HG02938 (cell line): ENCODE results near the gene ZMIZ1.
"Not testable (repeated sequence)": the region's sequence is repeated elsewhere in the genome, so short reads cannot be mapped to it uniquely, and the experiment has no call there.

Experiments
- ATAC-seq: cut with Tn5 transposase; IDR thresholded peaks from one replicate; pipeline ENCODE4 v1.9.1; 2021; ENCODE audit warnings: mild to moderate bottlenecking, moderate library complexity; ENCODE audit not compliant: unreplicated experiment

Gene ZMIZ1

DNA sequence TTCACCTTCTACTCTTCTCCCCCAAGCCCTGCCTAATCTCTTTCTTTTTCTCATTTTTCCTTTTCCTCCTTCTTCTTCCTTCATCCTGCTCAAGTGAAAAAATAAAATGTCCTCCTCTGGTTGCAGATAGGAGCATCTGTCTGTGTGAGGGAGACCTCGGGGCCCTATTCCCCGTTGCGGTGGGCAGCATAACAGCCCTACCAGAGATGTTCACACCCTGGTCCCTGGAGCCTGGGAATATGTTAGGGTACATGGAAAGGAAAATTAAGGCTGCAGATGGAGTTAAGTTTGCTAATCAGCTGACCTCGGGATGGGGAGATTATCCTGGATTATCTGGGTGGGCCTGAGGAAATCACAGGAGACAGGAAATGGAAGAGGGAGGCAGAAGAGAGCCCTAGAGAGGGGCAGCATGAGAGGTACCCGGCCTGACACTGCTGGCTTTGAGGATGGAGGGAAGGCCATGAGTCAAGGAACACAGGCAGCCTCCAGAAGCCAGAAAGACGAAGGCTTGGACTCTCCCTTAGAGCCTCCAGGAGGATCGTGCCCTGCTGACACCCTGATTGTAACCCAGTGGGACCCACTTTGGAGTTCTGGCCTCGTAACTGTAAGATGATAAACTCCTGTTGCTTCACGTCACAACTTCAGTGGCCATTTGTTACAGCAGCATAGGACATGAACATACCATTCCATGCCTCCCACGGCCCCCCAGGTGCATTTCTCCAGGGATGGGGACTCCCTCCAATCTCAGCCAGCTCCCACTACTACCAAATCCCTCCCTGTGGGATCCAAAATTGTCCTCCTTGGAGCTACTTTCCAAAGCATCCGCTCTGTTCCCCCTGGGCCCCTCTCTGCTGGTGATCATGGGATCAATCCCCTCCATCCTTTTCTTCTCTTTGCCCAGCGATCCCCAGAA is 39.0 kb upstream of the ZMIZ1 start:
- no peak for ATAC-seq

DNA sequence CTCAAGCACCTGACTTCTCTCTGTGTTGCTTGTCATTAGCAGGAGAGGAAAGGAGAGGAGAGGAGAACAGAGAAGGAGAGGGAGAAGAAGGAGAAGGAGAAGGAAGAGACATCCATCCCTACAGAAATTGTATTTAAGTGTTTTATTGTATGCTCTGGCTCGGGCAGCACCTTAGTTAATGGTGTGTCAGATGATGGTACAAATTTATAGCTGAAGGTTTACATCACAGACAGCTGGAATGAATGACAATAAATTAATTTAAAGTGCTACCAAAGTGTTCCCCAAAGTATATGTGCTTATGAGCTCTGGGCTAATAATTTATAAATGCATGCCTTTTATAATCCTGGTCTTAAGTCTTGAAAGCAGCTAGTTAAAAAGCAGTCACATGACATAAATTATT is 38.1 kb upstream of the ZMIZ1 start:
- ATAC-seq = no peak

DNA sequence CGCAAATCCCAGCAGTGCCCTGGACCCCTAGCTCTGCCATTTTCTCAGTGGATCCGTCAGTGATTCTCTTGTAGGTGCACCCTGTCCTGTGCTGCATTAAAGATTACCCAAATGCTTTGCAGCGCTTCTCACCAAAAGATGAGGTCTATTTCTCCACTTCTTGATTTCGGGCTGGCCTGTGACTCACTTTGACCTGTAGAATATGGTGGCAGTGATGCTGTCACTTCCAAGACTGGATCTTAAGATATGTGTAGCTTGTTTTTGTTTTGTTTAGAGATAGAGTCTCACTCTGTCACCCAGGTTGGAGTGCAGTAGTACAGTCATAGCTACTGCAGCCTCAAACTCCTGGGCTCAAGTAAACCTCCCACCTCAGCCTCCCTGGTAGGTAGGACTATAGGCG is 37.0 kb upstream of the ZMIZ1 start:
- no peak for ATAC-seq

DNA sequence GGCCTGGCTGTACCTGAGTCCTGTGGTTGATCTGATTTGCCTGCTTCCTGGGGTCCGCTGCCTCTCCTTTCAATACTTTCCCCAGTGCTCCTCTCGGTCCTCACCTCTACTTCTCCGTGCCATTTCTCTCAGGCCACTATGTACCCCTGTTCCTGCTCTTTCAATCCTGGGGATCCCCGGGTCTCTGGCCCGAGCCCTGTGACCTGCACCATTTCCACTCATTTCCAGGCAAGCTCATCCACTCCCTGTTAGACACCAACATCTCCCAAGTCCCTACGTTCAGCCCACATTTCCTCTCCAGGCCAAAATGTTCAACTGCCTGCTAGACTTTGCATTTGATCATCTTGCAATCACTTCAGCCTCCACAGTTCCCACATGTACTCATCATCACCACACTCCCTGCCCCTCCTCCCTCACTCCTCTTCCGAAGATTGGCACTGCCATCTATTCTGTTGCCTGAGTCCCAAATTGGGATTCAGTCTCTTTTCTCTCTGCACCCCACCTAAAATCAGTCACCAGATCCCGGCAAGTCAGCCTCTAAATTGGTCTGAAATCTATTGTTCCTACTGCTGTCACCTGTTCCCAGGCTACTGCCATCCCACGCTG is 34.4 kb upstream of the ZMIZ1 start:
- no peak for ATAC-seq

DNA sequence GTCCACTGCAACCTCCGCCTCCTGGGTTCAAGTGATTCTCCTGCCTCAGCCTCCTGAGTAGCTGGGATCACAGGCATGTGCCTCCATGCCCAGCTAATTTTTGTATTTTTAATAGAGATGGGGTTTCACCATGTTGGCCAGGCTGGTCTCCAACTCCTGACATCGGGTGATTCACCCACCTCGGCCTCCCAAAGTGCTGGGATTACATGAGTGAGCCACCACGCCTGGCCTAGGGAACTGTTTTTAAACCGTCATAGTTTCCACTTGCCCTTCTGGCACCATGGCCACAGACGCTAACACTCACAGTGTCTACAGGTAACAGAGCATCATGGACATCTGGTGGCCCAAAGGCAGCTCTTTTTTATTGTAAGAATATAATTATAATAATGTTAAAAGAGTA is 32.4 kb upstream of the ZMIZ1 start:
- not testable (repeated sequence) for ATAC-seq

DNA sequence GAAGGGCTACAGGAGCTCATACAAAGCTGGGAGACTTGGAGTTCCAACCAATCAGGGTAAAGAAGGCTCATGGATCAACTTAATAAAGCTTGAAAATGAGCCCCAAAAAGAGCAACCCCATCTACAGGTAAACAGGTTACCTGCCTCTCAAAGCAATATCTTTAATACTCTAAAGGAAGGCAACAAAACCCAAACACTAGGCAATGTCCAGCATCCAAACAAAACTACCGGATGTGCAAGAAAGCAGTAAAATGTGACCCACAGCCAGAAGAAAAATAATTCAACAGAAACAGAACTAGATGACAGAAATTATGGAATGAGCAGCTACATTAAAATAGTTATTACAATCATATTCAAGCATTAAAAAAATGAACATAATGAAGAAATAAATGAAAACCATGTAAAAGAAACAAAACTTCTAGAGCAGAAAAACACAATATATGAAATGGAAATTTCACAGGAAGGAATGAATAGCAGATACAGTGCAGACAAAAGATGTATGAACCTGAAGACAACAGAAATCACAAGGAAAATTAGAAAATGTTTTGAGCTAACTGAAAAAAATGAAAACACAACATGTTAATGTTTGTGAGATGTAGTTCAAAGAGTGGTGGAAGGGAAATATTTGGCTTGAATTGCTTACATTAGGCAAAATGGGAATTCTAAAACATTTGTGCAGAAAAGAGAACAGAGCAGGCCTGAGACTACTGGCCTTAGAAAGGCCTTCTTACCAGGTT is 30.5 kb upstream of the ZMIZ1 start:
- no peak for ATAC-seq

DNA sequence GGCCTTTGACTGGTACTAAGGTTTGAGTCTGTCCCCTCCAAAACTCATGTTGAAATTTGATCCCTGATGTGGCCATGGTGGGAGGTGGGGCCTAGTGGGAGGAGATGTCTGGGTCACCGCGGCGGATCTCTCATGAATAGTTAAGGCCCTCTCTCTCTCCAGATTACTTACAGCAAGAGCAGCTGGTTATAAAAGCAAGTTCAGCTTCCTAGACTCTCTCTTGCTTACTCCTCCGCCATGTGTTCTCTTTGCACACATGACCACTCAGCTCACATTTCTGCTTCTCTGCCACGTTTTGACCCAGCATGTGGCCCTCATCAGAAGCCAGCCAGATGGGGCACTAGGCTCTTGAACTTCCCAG is 29.9 kb upstream of the ZMIZ1 start:
- no peak for ATAC-seq

DNA sequence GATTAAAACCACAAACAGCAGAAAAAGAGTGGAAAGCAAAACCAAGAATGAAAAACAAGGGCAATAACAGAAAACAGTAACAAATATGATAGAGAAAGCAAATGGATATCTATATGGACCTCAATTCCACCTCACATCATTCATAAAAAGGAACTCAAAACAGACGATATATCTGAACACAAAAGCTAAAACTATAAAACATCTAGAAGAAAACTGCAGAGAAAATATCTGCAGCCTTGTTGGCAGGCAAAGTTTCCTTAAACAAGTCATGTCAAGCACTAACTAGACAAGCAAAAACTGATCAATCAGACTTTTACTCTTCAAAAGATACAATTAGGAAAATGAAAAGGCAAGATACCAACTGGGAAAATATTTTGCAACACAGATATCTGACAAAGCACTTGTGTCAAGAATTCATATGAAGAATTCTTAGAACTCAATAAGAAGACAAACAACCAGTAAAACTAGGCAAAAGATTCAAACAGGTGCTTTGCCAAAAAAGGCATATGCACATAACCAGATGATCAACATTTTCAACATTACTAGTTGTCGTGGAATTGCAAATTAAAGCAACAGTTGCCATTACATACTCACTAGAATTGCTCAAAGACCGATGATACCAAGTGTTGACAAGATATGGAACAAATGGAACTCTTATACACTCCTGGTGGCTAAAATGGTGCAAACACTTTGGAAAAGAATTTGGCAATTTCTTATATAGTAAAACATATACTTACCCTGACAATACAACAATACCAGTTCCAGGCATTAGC is 25.9 kb upstream of the ZMIZ1 start:
- ATAC-seq = no peak

DNA sequence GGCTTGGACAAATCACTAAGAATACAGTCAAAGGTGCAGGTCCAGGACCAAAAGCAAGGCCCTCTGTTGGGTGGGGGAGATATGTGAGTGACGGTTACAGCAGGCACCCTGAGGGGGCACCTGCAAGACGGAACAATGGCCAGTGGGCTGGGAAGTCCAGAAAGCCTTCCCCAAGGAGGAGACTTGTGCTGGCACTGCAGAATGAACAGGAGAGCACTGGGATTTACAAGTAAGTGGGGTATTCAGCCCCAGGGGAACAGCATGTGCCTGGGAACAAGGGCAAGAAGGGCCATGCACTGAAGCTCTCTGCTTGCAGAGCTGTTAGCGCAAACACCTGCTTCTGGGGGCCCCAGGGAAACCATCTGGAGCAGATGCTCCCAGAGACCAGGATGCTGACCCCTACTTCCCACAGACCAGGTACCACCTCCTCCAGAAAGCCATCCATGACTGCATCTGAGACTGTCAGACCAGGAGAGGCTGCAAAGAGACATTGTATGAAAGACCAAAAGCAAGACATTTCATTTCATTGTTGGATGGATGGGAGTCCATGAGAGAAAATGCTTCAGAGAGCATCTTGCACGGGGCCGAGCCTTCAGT is 24.6 kb upstream of the ZMIZ1 start:
- ATAC-seq = no peak

DNA sequence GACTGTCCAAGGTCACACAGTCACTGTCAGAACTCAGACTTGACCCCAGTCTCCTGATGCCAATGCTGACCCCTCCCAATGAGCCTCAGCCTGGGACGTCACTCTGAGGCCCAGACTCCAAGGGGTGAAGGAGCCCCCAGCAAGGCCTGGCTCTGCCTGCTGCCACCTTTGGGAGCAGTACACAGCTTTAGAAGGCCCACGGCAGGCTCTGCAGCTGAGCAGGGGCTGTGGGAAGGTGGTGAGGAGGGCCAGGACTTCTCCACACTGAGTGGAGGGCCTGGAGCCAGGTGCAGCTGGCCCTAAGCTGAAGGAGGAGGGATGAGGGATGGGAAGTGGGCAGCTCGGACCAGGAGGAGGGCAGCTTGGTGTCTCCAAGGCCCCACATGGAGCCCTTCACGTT is 23.9 kb upstream of the ZMIZ1 start:
- ATAC-seq = no peak

DNA sequence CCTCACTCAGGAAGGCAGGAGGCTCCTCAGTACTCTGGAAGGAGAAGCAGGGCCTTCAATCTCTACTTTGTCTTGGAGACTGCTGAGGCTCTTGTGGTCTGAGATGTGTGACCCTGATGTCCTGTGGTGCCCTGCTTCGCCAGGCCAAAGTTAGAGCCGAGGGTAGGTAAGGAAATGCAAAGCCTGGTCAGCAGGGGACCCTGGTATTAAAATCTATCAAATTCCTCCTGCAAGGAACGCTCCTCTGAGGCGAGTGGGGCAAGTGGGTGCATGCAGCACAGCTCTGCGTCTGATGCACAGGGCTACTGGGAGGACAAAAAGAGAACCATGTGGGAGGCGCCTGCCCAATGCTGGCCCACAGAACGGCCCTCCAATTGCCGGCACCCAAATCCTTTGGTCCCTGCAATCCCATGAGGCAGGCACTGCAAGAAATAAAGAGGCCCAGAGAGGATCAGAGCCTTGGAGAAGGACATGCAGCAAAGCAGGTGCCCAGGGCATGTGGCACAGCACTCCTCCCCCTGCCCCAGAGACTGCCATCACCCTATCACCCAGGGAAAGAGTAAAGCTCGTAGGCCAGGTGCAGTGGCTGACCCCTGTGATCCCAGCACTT is 23.1 kb upstream of the ZMIZ1 start:
- no peak for ATAC-seq

DNA sequence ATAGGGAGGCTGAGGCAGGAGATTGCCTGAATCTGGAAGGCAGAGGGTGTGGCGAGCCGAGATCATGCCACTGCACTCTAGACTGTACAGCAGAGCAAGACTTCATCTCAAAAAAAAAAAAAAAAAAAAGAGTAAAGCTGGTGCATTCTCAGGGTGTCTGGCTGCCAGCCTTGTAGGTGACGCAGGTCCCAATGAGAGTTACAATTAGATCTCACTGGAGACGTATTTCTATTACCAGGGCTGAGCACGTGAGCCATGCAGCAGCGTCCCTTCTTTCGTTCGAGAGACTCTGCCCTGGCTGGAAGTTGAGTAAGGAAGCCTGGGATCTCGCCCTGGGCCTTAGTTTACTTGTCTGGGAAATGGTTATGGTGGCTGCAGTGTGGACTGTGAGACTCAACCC is 22.4 kb upstream of the ZMIZ1 start:
- ATAC-seq = no peak

DNA sequence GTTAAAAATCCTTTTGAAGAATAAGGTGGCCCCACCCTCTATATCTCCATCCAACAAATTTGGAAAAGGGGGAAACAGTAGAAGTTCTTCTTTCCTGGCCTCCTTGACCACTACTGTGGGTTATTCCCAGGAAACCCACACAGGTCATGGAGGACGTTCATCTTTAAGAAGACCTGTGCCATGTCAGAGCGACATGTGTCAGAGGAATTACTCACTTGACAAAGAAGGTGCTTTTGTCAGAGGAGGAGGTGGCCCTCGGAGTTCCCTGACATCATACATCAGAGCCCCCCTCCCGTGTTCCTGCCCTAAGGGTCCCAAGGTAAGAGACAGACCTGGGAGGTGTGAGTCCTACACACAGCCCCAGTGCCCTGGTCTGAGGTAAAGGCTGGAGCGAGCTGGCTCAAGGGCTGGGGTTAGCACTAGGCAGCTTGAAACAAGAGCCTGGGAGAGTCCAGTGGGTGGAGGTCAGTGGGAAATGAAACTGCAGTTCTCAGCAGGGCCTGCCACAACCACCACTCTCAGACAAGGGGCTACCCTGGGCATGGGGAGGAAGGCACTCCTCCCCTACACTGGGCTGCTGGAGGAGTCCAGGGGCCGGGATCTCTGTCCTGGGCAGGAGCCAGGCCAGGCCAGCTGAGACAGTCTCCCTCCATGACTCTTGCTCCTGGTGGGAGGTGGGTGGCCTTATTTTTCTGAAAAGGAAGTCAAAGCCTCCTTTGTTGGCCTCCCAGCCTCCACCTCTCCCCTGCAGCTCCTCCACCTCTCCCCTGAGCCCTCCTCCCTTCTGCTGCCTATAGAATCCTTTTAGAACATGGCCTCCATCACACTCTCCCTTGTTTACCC is 21.8 kb upstream of the ZMIZ1 start:
- no peak for ATAC-seq

DNA sequence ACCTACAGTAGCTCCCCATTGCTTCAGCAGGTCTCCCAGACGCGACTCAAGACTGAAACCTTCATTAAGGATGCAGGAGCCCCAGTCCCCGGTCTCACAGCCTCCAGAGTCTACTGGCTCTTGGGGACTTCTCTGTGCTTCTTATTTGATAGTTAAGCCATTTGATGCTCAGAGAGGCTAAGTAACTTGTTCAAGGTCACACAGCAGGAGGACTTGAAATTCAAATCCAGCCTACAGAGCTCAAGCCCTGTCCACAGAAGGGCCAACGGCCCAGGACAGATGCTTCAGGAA is 21.2 kb upstream of the ZMIZ1 start:
- ATAC-seq = no peak

DNA sequence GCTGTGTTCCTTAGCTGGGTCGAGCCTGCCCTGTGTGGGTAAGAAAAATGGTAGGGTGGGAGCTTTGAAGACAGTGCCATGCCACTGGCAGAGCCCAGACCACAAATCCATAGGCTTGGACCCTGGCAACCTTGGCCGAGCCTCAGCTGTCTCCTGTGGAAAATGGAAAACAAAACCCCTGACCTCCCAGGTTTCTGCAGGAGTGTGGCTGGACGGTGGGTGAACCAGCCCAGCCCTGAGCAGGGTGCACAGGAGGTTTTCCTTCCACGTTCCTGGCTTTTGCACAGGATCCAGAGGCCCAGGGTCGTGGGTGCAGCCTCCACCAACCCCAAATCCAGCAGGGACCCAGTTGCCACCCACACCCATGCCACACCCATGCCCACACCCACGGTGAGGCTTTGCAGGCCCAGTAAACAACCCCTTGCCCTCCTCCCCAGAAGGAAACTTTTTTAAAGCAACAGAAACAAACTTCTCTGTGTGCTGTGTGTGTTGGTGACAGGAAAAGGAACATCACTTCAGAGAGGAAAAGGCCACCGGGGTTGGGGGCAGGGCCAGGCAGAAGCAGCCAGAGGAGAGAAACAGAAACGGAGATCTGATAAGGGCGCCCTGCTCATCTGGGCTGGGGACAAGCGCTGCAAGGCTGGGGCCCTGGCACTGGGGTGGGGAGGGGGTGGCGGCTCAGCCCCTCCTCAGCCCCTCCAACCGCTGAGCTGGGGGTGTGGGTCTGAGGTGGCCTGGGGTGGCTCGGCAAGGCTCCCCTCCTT is 20.7 kb upstream of the ZMIZ1 start:
- ATAC-seq = no peak

DNA sequence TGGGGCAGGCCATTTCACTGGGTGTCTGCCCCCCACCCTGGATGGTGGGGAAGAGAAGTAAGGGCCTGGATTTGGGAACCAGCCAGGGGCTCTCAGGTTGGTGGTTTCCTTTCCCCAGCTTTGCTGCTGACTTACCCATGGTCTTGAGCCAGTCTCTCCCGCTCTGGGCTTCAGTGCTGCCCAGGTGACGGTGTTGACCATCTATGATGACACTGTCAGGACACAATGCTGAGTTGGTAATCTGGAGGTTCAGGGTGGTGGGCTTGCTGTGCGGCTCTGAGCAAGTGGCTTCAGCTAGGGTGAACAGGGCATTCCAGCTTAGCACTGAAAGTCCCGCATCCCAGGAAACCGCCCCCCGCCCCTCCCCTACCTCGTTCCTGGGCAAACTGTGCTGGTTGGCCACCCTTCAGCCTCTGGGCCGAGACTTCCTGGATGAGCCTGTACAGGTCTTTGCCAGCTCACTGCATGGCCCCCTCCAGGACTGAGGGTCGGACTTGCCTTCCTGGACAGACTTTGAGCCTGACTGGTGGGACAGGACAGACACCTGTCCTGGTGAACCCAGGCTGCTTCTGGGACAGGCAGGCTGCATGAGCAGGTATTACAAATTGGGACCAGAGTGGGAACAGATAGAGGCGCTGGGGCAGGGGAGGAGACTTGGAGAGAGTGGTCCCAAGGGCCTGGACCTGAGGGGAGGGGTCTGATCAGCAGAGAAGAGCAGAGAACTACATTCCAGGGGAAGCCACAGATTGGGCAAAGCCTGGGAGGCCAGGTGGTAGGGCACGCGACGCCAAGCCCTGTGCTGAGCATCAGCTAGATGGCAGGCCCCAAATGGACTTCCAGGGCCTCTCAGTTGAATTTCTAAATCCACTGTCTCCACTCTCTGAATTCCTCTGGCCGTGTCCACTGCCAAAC is 19.9 kb upstream of the ZMIZ1 start:
- ATAC-seq = no peak

DNA sequence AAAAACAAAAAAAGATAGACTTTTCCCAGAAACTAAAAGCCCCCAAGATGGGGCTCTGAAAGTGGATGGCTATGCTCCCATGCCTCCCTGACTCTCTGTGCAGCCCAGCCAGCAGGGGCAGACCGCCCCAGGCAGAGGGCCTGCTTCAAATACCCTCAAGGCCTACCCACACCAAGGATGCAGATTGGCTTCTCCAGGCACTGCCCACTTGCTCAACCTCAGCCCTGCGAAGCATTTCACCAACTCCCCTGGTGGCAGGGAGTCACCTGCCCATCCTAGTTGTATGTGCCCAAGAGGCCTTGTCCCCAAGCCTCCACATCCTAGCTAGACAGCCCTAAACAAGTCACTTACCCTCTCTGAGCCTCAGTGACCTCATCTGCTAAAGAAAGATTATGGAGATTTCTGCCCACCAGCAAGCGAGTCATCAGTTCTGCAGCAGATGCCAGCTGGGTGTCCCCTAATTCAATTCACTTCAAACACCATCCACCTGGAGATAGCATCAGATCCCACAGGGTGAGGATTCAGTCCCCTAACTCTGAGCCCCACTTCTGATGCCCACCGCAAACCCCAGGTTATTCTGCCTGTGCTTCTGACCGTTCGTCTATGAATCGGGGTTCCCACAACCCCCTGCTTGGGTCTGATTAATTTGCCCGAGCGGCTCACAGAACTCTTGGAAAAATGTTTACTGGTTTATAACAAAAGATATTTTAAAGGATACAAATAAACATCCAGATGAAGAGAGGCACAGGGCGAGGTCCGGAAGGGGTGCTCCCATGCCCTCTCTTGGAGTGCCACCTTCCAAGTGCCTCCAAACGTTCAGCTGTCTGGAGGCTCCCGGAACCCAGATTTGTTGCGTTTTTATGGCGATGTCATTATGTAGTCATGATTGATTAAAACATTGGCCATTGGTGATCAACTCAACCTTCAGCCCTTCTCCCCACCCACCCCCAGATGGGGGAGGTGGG is 18.6 kb upstream of the ZMIZ1 start:
- ATAC-seq = no peak
